IMR-90 (cell line): ENCODE results near the gene PPWD1. TPM values are rescaled to one million over a fixed set of nuclear protein-coding genes. Genes with fewer than 3 reads are reported as not detected.

ENCODE experiments used
- ATAC-seq: fragments of 200-7000 bp; cut with Tn5 transposase; 2 replicates; pipeline ENCODE4 v1.9.1; 2020; ENCODE audit warnings: low read depth, mild to moderate bottlenecking, moderate library complexity
- BruUV-seq: library from RNA; stranded (reverse); fragments of 400-500 nt; replicated peaks from 2 replicates; lab custom pipeline; 2021; lab: Mats Ljungman, UMichigan
- CTCF ChIA-PET: fragments of 300-600 bp; formaldehyde crosslinking; extraction: SDS; loops from one replicate; lab custom pipeline; 2021; ENCODE audit warnings: antibody characterized with exemption; lab: Yijun Ruan, JAX
- POLR2A ChIA-PET: fragments of 300-600 bp; sonication (Branson Sonifier 250); formaldehyde crosslinking; loops from one replicate; lab custom pipeline; 2022; ENCODE audit warnings: antibody characterized with exemption; ENCODE audit not compliant: unreplicated experiment; lab: Charles Lee
- DNase-seq: peaks from one replicate; pipeline ENCODE4 v3.0.0; 2013
- H2AFZ ChIP-seq: replicated peaks from 2 replicates; pipeline ENCODE3; 2013; ENCODE audit warnings: low read length, mild to moderate bottlenecking; ENCODE audit not compliant: poor library complexity
- H2AK5ac ChIP-seq: 2 replicates; pipeline ENCODE4 v1.6.1; 2013; ENCODE audit warnings: low read depth, low read length, inconsistent platforms
- H2AK9ac ChIP-seq: replicated peaks from 2 replicates; pipeline ENCODE3; 2013; ENCODE audit warnings: mild to moderate bottlenecking, low read depth, low read length, moderate library complexity; ENCODE audit not compliant: poor library complexity
- H2BK120ac ChIP-seq: 2 replicates; pipeline ENCODE4 v1.6.1; 2013; ENCODE audit warnings: low read depth, low read length, inconsistent platforms
- H2BK15ac ChIP-seq: 3 replicates; pipeline ENCODE4 v1.6.1; 2013; ENCODE audit warnings: low read depth, low read length, inconsistent platforms
- H2BK20ac ChIP-seq: 2 replicates; pipeline ENCODE4 v1.6.1; 2013; ENCODE audit warnings: low read depth, mild to moderate bottlenecking, inconsistent platforms, low read length, moderate library complexity
- H2BK5ac ChIP-seq: 2 replicates; pipeline ENCODE4 v1.6.1; 2013; ENCODE audit warnings: mild to moderate bottlenecking, low read depth, low read length, inconsistent platforms; ENCODE audit not compliant: poor library complexity, severe bottlenecking
- H3K14ac ChIP-seq: replicated peaks from 2 replicates; pipeline ENCODE4 v1.6.1; 2013; ENCODE audit warnings: low read depth, low read length, inconsistent platforms
- H3K18ac ChIP-seq: 2 replicates; pipeline ENCODE4 v1.6.1; 2013; ENCODE audit warnings: low read depth, low read length, control low read depth
- H3K23ac ChIP-seq: 2 replicates; pipeline ENCODE4 v1.6.1; 2013; ENCODE audit warnings: low read depth, low read length, inconsistent platforms
- H3K27ac ChIP-seq: 2 replicates; pipeline ENCODE4 v1.5.1; 2013; ENCODE audit warnings: mild to moderate bottlenecking, control low read depth, low read length; ENCODE audit not compliant: insufficient read depth
- H3K27me3 ChIP-seq: 2 replicates; pipeline ENCODE4 v1.6.1; 2013; ENCODE audit warnings: low read length; ENCODE audit not compliant: control insufficient read depth, insufficient read depth
- H3K36me3 ChIP-seq: 2 replicates; pipeline ENCODE4 v1.6.1; 2013; ENCODE audit warnings: low read length, mixed read lengths; ENCODE audit not compliant: control insufficient read depth, insufficient read depth
- H3K4ac ChIP-seq: 2 replicates; pipeline ENCODE4 v1.6.1; 2013; ENCODE audit warnings: low read depth, low read length, inconsistent platforms
- H3K4me1 ChIP-seq: 2 replicates; pipeline ENCODE4 v1.6.1; 2013; ENCODE audit warnings: low read length, mixed read lengths; ENCODE audit not compliant: control insufficient read depth, insufficient read depth
- H3K4me2 ChIP-seq: 2 replicates; pipeline ENCODE4 v1.6.1; 2013; ENCODE audit warnings: low read depth, mild to moderate bottlenecking, control low read depth, low read length, moderate library complexity
- H3K4me3 ChIP-seq: 2 replicates; pipeline ENCODE4 v1.5.1; 2013; ENCODE audit warnings: low read depth, mild to moderate bottlenecking, control low read depth, low read length, moderate library complexity; ENCODE audit not compliant: insufficient read depth
- H3K56ac ChIP-seq: 2 replicates; pipeline ENCODE4 v1.6.1; 2013; ENCODE audit warnings: low read length, inconsistent platforms; ENCODE audit not compliant: insufficient read depth; ENCODE audit errors: extremely low read depth
- H3K79me1 ChIP-seq, 2 experiments: 2 replicates each; pipeline ENCODE4 v1.6.1; 2013; ENCODE audit warnings: low read length in 2 of 2, inconsistent platforms in 1 of 2, low read depth in 1 of 2
- H3K9ac ChIP-seq: 2 replicates; pipeline ENCODE4 v1.6.1; 2013; ENCODE audit warnings: low read depth, low read length, control low read depth
- H3K9me1 ChIP-seq: 2 replicates; pipeline ENCODE4 v1.6.1; 2013; ENCODE audit warnings: low read length, inconsistent platforms; ENCODE audit not compliant: insufficient read depth
- H3K9me3 ChIP-seq: 2 replicates; pipeline ENCODE4 v1.6.1; 2013; ENCODE audit warnings: low read length; ENCODE audit not compliant: control insufficient read depth, insufficient read depth
- H4K20me1 ChIP-seq: 2 replicates; pipeline ENCODE4 v1.6.1; 2013; ENCODE audit warnings: low read length, inconsistent platforms; ENCODE audit not compliant: insufficient read depth
- H4K5ac ChIP-seq: 2 replicates; pipeline ENCODE4 v1.6.1; 2013; ENCODE audit warnings: mild to moderate bottlenecking, low read depth, low read length, control low read depth
- H4K8ac ChIP-seq, 2 experiments: 2 replicates each; pipeline ENCODE4 v1.6.1; 2013; ENCODE audit warnings: low read depth in 2 of 2, low read length in 2 of 2, control low read depth in 1 of 2, inconsistent platforms in 1 of 2
- H4K91ac ChIP-seq: 2 replicates; pipeline ENCODE4 v1.6.1; 2013; ENCODE audit warnings: low read depth, low read length, inconsistent platforms; ENCODE audit not compliant: insufficient read depth
- BHLHE40 ChIP-seq: fragments of 150-350 bp; IDR thresholded peaks from 2 replicates; pipeline ENCODE4 v1.6.1; 2016; ENCODE audit warnings: mild to moderate bottlenecking, low read depth, low read length
- MAZ ChIP-seq: IDR thresholded peaks from 2 replicates; pipeline ENCODE4 v1.6.1; 2012; ENCODE audit warnings: low read depth, mild to moderate bottlenecking, low read length, improper control_type of control experiment, moderate library complexity, borderline replicate concordance
- MXI1 ChIP-seq: IDR thresholded peaks from 2 replicates; pipeline ENCODE4 v1.6.1; 2012; ENCODE audit warnings: low read depth, mild to moderate bottlenecking, low read length, moderate library complexity, borderline replicate concordance
- RAD21 ChIP-seq: IDR thresholded peaks from 2 replicates; pipeline ENCODE4 v1.6.1; 2012; ENCODE audit warnings: low read length, improper control_type of control experiment
- RFX5 ChIP-seq: IDR thresholded peaks from 2 replicates; pipeline ENCODE4 v1.8.0; 2012; ENCODE audit warnings: low read depth, mild to moderate bottlenecking, low read length, moderate library complexity
- dilution Hi-C: fragments of 300-500 bp; cut with HindIII; formaldehyde crosslinking; loops from one replicate; pipeline ENCODE4 v1.14.3; 2018; ENCODE audit warnings: low sequenced_read_pairs; ENCODE audit not compliant: unreplicated experiment
- in situ Hi-C: fragments of 300-500 bp; cut with MboI; formaldehyde crosslinking; loops from 3 replicates; pipeline ENCODE4 v1.14.3; 2019; ENCODE audit warnings: low sequenced_read_pairs, inconsistent platforms, mixed read lengths
- intact Hi-C: fragments of 100-400 bp; cut with micrococcal nuclease; formaldehyde crosslinking; loops from 2 replicates; pipeline ENCODE4 v1.10.0; 2022
- polyA plus RNA-seq, 3 experiments: library from polyadenylated mRNA; depleted of rRNA; stranded (reverse); fragments of >200 nt; gene quantifications; 2 replicates each; pipeline ENCODE4 v1.2.3, GENCODE V29; 2012; ENCODE audit warnings: low replicate concordance in 1 of 3
- total RNA-seq: library from RNA; depleted of rRNA; stranded (reverse); fragments of >200 nt; gene quantifications from 2 replicates; pipeline ENCODE4 v1.2.3, GENCODE V29; 2012

PPWD1 gene
- total and polyA plus RNA-seq, 2 of the 4 experiments (the other 2 are of a cell fraction): 12.5 to 17.9 TPM

DNA sequence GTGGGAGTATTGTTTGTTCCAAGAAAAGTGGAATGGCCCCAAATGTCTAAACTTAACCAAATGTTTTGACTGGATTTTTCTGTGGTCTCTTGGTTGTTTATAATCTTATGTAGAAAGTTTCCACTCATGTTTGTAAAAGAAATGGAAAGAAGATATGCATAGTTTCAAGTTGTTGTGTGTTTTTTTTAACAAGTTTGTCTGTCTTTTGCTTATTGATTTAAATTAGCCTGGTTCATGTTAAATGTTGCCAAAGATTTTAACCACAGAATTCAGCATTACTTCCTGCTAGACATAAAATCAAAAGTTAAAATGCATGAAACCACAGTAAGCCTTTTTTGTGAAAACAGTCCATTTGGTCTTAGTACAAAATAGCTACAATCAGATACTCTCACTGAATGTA, 14.0 kb downstream of the PPWD1 start:
- peak; percentile 45 for DNase-seq
- Histone ChIP-seq H3K79me1 (peaks cover 15 to 28% of the 10 kb centered on the region in 2 experiments), H2BK20ac (no peak overlapping the region), H2BK15ac (no peak overlapping the region), H3K4me1 (no peaks in the 10 kb centered on the region), H4K91ac (no peak overlapping the region), H2AK5ac (no peak overlapping the region), H3K9ac (no peak overlapping the region), H3K27ac (no peak overlapping the region), H3K4me3 (no peak overlapping the region), H3K4me2 (no peak overlapping the region), H3K9me3 (no peaks in the 10 kb centered on the region), H2AK9ac (no peak overlapping the region), H2BK5ac (no peak overlapping the region), H2AFZ (no peak overlapping the region), H4K5ac (no peak overlapping the region), H4K8ac (no peak overlapping the region), H3K23ac (no peak overlapping the region), H3K27me3 (no peaks in the 10 kb centered on the region), H3K36me3 (peaks cover 14% of the 10 kb centered on the region), H3K56ac (no peak overlapping the region), H2BK120ac (no peak overlapping the region), H4K20me1 (no peaks in the 10 kb centered on the region), H3K4ac (no peak overlapping the region), H3K14ac (no peak overlapping the region), H3K18ac (no peak overlapping the region), H3K9me1 (peaks cover 2% of the 10 kb centered on the region)
- POLR2A ChIA-PET: no interaction called here
- dilution Hi-C loops (no loop called here), intact Hi-C loops (loop anchor here (10.0 kb wide), 1 partner anchor 762 kb away; no protein-coding TSS in a partner anchor), in situ Hi-C loops (no loop called here)
- peak; percentile 66 for ATAC-seq
- TF ChIP-seq BHLHE40 (no peak), RAD21 (no peak), MAZ (no peak), RFX5 (no peak), MXI1 (no peak)
- no TSS peak for BruUV-seq
- CTCF ChIA-PET: no interaction called here
